ENCODE measurements around the gene PRIMA1.

DNA sequence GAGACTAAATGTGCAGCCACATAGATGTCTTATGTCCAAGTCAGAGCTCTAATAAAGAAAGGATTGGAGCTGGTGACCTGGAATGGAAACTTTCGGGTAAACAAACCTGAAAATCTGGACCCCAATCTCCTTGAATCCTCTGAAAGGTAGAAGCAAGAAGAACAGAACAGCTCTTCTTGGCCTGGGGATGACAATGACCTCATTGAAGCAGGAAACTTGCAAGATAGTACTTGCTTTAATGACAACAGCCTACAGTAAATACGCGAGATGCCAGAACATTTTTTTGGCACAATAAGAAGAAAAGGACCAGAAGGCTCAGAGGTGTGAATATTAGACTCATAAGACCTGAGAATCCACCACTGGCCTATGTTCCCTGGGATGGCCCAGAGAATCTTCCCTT, 4.1 kb upstream of the PRIMA1 start:
- no peak for TF ChIP-seq CTCF (IDR thresholded peaks at IDR 0.05)
- TF ChIP-seq SMC3 (IDR thresholded peaks at IDR 0.05; ENCODE audit: low read depth, low read length): no peak
- no peak for TF ChIP-seq RAD21 (IDR thresholded peaks at IDR 0.05; ENCODE audit: low read length)
- TF ChIP-seq, protein P1, sequence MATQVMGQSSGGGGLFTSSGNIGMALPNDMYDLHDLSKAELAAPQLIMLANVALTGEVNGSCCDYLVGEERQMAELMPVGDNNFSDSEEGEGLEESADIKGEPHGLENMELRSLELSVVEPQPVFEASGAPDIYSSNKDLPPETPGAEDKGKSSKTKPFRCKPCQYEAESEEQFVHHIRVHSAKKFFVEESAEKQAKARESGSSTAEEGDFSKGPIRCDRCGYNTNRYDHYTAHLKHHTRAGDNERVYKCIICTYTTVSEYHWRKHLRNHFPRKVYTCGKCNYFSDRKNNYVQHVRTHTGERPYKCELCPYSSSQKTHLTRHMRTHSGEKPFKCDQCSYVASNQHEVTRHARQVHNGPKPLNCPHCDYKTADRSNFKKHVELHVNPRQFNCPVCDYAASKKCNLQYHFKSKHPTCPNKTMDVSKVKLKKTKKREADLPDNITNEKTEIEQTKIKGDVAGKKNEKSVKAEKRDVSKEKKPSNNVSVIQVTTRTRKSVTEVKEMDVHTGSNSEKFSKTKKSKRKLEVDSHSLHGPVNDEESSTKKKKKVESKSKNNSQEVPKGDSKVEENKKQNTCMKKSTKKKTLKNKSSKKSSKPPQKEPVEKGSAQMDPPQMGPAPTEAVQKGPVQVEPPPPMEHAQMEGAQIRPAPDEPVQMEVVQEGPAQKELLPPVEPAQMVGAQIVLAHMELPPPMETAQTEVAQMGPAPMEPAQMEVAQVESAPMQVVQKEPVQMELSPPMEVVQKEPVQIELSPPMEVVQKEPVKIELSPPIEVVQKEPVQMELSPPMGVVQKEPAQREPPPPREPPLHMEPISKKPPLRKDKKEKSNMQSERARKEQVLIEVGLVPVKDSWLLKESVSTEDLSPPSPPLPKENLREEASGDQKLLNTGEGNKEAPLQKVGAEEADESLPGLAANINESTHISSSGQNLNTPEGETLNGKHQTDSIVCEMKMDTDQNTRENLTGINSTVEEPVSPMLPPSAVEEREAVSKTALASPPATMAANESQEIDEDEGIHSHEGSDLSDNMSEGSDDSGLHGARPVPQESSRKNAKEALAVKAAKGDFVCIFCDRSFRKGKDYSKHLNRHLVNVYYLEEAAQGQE (IDR thresholded peaks at IDR 0.05; ENCODE audit: low read depth, low read length): no peak
- no peak for TF ChIP-seq GATA2 (CRISPR knock-in tag; IDR thresholded peaks at IDR 0.05)
- TF ChIP-seq USF2 (IDR thresholded peaks at IDR 0.05; ENCODE audit: borderline replicate concordance, low read depth, low read length): no peak

Data from SK-N-SH (cell line).